WERI-Rb-1 (cell line): ENCODE results near the gene USP49.
A peak's percentile ranks its signal among the peaks of the same experiment; 100 is the strongest.

Experiments
- DNase-seq: peaks from one replicate; pipeline ENCODE4 v3.0.0-alpha.2; 2020
- H3K27ac ChIP-seq: fragments of 250-450 bp; sonication (Bioruptor Pico); 2 replicates; pipeline ENCODE4 v1.5.1; 2020; ENCODE audit warnings: mild to moderate bottlenecking, moderate library complexity
- H3K27me3 ChIP-seq: fragments of 250-450 bp; sonication (Bioruptor Pico); 2 replicates; pipeline ENCODE4 v1.5.1; 2021; ENCODE audit warnings: mild to moderate bottlenecking, low read depth, moderate library complexity; ENCODE audit not compliant: insufficient read depth, severe bottlenecking
- H3K36me3 ChIP-seq: fragments of 250-450 bp; sonication (Bioruptor Pico); 2 replicates; pipeline ENCODE4 v1.5.1; 2020; ENCODE audit warnings: mild to moderate bottlenecking, moderate library complexity
- H3K4me3 ChIP-seq: 2 replicates; pipeline ENCODE4 v1.5.1; 2011; ENCODE audit warnings: low read depth, mild to moderate bottlenecking, control low read depth, low read length
- H3K9me3 ChIP-seq: fragments of 250-450 bp; sonication (Bioruptor Pico); 2 replicates; pipeline ENCODE4 v1.5.1; 2021; ENCODE audit warnings: mild to moderate bottlenecking, moderate library complexity; ENCODE audit not compliant: severe bottlenecking
- TF ChIP-seq, protein P1 (sequence below): IDR thresholded peaks from 2 replicates; pipeline ENCODE4 v1.5.1; 2011; ENCODE audit warnings: low read depth, mild to moderate bottlenecking, control low read depth, inconsistent platforms, low read length

The USP49 gene

DNA sequence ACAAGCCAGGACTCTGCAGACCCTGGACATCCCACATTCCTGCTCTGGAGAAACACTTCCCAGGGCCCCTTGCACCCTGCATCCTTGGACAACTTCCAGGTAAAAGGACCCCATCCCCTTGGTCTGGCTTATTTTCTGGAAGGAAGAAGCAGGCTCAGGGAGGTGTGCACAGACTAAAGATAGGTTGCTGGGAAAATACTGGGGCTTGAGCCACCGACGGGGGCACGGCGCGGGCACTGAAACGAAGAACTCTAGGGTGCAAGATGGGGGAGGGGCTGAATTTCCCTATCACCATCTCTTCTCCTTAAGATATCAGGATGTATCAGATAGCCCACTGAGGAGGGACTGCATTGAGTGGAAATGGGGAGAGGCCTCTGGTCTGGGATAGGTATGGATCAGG lies 116.3 kb downstream of the USP49 start:
- H3K27ac ChIP-seq, result no peak overlapping the region
- H3K27me3 ChIP-seq, result no peaks in the 10 kb centered on the region
- peak overlapping the region; percentile 60 for H3K4me3 ChIP-seq
- no peak for DNase-seq
- peaks cover 25% of the 10 kb centered on the region for H3K36me3 ChIP-seq
- TF ChIP-seq, protein P1, sequence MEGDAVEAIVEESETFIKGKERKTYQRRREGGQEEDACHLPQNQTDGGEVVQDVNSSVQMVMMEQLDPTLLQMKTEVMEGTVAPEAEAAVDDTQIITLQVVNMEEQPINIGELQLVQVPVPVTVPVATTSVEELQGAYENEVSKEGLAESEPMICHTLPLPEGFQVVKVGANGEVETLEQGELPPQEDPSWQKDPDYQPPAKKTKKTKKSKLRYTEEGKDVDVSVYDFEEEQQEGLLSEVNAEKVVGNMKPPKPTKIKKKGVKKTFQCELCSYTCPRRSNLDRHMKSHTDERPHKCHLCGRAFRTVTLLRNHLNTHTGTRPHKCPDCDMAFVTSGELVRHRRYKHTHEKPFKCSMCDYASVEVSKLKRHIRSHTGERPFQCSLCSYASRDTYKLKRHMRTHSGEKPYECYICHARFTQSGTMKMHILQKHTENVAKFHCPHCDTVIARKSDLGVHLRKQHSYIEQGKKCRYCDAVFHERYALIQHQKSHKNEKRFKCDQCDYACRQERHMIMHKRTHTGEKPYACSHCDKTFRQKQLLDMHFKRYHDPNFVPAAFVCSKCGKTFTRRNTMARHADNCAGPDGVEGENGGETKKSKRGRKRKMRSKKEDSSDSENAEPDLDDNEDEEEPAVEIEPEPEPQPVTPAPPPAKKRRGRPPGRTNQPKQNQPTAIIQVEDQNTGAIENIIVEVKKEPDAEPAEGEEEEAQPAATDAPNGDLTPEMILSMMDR, result no peak
- no peaks in the 10 kb centered on the region for H3K9me3 ChIP-seq

DNA sequence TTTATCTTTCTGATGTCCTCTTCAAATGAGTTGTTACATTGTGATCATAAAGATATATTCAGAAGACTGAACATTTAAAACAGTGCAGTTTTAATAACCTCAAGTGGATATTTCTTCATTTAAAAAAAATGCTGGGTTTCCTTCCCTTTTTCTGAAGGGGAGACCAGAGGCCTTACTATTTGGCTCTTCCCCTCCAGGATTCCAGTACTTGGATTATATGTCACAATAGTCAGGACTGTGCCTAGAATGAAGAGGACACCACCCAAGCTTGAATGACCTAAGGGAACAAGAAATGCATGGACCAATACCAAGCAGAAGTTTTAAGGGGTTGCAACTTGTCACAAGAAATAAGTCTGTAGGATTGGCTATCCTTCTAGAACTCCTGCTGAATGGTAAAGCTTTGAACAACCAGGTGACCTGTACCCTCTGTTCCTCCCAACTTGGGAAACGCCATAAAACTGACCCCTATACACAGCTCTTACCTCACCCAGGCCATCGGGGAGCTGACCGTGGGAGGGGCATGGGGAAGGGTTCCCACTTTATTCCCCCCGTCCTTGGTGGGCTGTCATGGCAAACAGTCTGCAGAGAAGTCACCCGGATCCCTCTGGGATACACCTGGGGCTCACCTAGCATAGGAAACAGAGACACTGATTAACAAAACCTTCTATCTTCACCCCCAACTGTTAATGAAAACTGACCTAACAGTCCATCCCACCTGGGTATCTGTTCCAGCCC lies 117.5 kb downstream of the USP49 start:
- H3K27me3 ChIP-seq, result no peaks in the 10 kb centered on the region
- TF ChIP-seq, protein P1, result no peak
- no peak overlapping the region for H3K4me3 ChIP-seq
- peaks cover 30% of the 10 kb centered on the region for H3K36me3 ChIP-seq
- no peaks in the 10 kb centered on the region for H3K9me3 ChIP-seq
- DNase-seq, result no peak
- no peak overlapping the region for H3K27ac ChIP-seq

DNA sequence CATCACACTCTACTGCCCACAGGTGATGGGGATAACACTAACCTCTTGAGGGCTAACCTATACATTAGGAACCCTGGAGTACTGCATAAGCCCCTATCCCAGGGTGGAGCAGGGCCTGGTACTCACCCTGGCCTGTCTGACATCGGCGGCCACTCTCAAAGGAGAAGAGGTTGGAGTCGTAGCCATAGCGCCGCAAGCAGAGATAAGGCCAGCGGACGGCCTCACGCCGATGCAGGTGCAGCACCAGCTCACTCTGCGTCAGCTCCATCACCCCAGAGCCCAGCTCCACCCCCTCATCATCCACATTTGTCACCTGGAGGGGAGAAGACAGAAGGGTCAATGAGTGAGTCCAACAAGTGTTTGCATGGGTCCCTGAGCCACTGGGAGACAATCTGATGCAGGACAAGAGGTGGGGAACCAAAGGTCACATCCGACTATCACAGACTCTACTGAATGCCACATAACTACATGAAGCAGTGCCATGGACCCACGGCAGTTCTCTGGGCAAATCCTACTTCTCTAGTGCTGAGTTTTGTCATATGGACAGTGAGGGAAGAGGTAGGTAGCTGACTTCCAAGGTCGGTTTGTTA lies 119.8 kb downstream of the USP49 start:
- no peak for DNase-seq
- Histone ChIP-seq H3K4me3 (no peak overlapping the region), H3K36me3 (peaks cover 53% of the 10 kb centered on the region), H3K9me3 (no peaks in the 10 kb centered on the region), H3K27me3 (no peaks in the 10 kb centered on the region), H3K27ac (no peak overlapping the region)
- TF ChIP-seq, protein P1, result no peak

DNA sequence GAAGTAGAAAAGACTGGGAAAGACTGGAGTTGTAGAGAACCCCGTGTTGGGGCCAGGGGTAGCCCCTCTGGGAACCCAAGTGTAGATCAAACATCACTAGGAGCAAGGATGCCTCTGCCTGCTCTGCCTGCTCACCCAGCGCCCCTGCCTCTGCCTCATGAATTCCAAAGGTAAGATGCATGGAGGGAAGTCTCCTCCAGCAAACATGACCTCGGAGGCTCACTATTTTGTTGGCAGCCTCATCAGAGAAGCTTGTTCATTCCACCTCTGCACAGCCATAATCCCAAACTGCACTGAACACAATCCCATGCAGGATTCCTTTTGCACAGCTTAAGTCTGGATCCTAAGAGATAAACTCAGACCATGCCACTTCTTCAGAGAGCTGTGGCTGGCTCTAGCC lies 120.3 kb downstream of the USP49 start:
- no peak for DNase-seq
- H3K27ac ChIP-seq, result no peak overlapping the region
- no peaks in the 10 kb centered on the region for H3K27me3 ChIP-seq
- H3K36me3 ChIP-seq, result peaks cover 55% of the 10 kb centered on the region
- TF ChIP-seq, protein P1, result no peak
- no peaks in the 10 kb centered on the region for H3K9me3 ChIP-seq
- no peak overlapping the region for H3K4me3 ChIP-seq

DNA sequence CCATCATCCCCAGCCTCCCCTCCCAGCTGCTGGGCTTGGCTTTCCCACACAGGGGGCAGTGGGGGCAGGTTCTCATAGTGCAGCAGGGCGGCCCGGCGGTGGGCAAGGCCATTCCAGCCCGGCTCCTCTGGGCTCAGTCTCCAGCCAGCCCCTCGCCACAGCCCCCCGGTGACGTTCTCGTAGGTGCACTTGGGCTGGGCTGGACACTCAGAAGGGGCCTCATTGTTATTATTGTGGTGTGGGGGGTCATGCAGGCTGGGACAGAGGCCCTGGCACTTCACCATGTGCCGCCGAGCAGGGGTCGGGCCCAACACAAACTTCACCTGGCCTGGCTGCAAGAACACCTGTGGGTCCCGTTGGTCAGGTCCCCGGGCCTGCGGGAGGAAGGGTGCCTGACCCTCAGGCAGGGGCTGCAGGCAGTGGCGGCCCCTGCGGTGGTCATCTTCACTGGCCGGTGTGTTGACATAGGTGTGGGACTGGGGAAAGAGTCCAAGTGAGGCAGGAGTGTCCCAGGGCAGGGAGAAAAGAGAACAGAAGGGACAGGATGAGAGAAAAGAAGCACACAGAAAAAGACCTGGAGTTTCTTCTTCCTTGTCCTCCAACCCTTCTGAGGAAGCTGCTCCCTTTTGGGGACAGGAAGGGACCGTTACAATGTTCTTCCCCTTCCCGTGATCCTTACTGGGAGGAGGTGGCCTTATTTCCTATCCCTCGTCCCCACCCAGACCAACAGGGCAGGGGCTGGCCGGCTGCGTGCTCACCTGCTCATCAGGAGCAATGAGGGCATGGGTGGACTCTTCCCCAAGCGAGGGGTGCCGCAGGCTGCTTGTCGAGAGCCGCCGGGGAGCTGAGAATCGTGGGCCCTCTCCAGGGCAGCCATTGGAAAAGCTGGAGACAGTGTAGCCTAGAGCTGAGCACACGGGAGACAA lies 123.9 kb downstream of the USP49 start:
- H3K27ac ChIP-seq, result no peak overlapping the region
- no peaks in the 10 kb centered on the region for H3K9me3 ChIP-seq

More for the DNA sequence above, 123.9 kb downstream of the USP49 start:
- no peak overlapping the region for H3K4me3 ChIP-seq
- no peak for DNase-seq
- H3K27me3 ChIP-seq, result no peaks in the 10 kb centered on the region
- TF ChIP-seq, protein P1, result no peak
- peaks cover 56% of the 10 kb centered on the region for H3K36me3 ChIP-seq
